SH-SY5Y (cell line): ENCODE results near the gene CD302.

Experiments
- GATA2 ChIP-seq: IDR thresholded peaks from 2 replicates; pipeline ENCODE4 v1.6.1; 2011; ENCODE audit warnings: mild to moderate bottlenecking, low read depth, low read length
- GATA3 ChIP-seq: IDR thresholded peaks from 2 replicates; pipeline ENCODE4 v1.6.1; 2011; ENCODE audit warnings: low read depth, mild to moderate bottlenecking, low read length, moderate library complexity

DNA sequence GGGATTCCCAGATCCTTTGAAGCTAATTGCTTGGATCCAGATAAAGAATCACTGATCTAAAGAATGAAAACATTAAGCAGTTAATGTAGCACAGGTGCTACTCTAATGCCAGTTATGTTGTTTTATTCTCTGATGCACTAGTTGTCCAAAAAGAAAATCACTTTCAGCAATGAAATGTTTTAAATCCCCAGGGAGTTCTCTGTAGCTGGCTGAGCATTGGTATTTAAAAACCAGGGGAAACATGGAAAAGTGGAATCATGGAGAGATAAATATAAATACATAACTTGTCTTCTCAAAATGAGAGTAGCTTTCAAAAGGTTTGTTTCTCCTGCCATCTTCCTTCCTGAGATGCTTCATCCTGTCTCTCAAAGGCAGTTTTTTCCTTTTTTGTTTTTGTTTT, 37.7 kb downstream of the CD302 start:
- TF ChIP-seq GATA3: no peak
- TF ChIP-seq GATA2: no peak
